BLaER1 treated with 17β-estradiol and CSF1 and Interleukin-3, amounts not matched to agents 10 nM and 100 nM (cell line): ENCODE data around the gene ABLIM2.
A peak's percentile ranks its signal among the peaks of the same experiment; 100 is the strongest.

ENCODE experiments used
- H3K27ac ChIP-seq, 11 experiments: shearing (Covaris generic); formaldehyde crosslinking; 2 replicates each; pipeline ENCODE4 v1.8.1; 2022
- H3K27me3 ChIP-seq, 11 experiments: shearing (Covaris generic); formaldehyde crosslinking; 2 replicates each; pipeline ENCODE4 v1.8.1; 2022
- H3K36me3 ChIP-seq, 11 experiments: shearing (Covaris generic); formaldehyde crosslinking; 2 replicates each; pipeline ENCODE4 v1.8.1; 2022
- H3K4me1 ChIP-seq, 10 experiments: shearing (Covaris generic); formaldehyde crosslinking; 2 replicates each; pipeline ENCODE4 v1.8.1; 2022
- H3K4me2 ChIP-seq, 11 experiments: shearing (Covaris generic); formaldehyde crosslinking; 2 replicates each; pipeline ENCODE4 v1.8.1; 2022
- H3K4me3 ChIP-seq, 10 experiments: shearing (Covaris generic); formaldehyde crosslinking; 2 replicates each; pipeline ENCODE4 v1.8.1; 2022
- H3K9ac ChIP-seq, 11 experiments: shearing (Covaris generic); formaldehyde crosslinking; 2 replicates each; pipeline ENCODE4 v1.8.1; 2022
- H3K9me3 ChIP-seq, 11 experiments: shearing (Covaris generic); formaldehyde crosslinking; replicated peaks in 1 of 11; 2 replicates each; pipeline ENCODE4 v1.8.1; 2022
- H4K20me1 ChIP-seq, 11 experiments: shearing (Covaris generic); formaldehyde crosslinking; 2 replicates each; pipeline ENCODE4 v1.8.1; 2022
- Cebpa-rat ChIP-seq, 11 experiments: shearing (Covaris generic); IDR thresholded peaks; 2 replicates each; pipeline ENCODE4 v1.8.1; 2022

The ABLIM2 gene

DNA sequence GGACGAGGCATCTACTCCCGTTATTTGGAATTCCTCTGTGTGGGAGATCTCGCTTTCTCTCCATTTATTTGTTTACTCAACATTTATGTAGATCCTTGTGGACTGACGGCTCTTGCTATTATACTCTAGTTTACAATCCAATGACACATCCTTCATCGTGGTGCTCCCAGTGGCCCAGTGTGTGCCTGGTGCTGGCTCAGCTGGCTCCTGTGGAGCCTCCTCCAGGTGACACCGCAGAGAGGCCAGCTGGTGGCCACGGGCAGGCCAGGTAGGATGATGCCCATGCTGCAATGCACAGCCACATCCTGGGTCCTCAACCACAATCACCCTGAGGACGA, 134.9 kb downstream of the ABLIM2 start:
- Histone ChIP-seq H3K36me3 (no peaks in the 10 kb centered on the region), H3K27me3 (peaks cover 0 to 6% (median 0%) of the 10 kb centered on the region in 11 experiments; a peak in 3 of 22 replicates), H3K4me1 (peaks cover 10 to 31% (median 16%) of the 10 kb centered on the region in 10 experiments; a peak in 18 of 20 replicates), H3K9ac (no peak overlapping the region), H3K27ac (no peak overlapping the region), H3K4me2 (peak overlapping the region in 1 of 11 experiments; percentile 10; a peak in 1 of 22 replicates), H3K9me3 (no peaks in the 10 kb centered on the region), H4K20me1 (peaks cover 0 to 61% (median 4%) of the 10 kb centered on the region in 11 experiments; a peak in 10 of 22 replicates), H3K4me3 (no peak overlapping the region)
- TF ChIP-seq Cebpa-rat (IDR thresholded peaks at IDR 0.05), result no peak

DNA sequence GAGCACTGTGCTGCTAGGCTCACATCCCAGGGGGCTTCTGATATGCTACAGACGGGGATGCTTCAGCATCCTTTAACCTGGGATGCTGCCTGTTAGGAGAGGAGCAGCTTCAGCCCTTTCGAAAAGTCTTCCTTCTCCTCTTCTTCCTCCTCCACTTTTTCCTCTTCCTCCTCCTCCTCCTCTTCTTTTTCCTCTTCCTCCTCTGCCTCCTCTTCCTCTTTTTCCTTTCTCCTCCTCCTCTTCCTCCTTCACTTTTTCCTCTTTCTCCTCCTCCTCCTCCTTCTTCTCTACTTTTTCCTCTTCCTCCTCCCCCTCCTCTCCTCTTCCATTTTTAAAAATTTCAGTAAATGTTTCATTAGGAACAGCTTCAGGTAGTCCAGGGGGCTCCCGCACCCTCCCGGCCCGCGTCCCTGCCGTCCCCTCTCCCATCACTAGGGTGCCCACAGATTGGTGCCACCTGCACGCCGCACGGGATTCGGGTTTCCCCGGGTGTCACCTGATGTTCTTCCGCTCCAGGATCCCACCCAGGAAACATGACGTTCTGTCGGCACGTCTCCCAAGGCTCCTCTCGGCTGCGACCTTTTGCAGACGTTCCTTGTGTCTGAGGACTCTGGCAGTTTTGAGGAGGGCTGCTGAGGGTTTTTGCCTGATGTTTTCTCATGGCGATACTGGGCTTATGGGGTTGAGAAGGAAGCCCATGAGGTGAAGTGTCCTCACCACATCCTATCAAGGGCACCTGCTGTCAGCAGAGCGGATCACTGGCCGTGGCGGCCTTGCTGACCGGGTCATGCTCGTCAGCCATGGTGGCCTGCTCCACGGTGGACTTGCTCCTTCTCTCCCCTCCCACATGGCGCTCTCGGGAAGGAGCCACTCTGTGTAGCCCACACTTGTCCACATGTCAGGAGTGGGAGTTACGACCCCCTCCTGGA, 135.6 kb downstream of the ABLIM2 start:
- peaks cover 0 to 59% (median 4%) of the 10 kb centered on the region in 11 experiments; a peak in 10 of 22 replicates for H4K20me1 ChIP-seq
- H3K27me3 ChIP-seq, result peaks cover 0 to 6% (median 0%) of the 10 kb centered on the region in 11 experiments; a peak in 2 of 22 replicates
- H3K36me3 ChIP-seq, result no peaks in the 10 kb centered on the region
- H3K4me1 ChIP-seq, result peaks cover 10 to 28% (median 16%) of the 10 kb centered on the region in 10 experiments; a peak in 18 of 20 replicates
- H3K9me3 ChIP-seq, result no peaks in the 10 kb centered on the region
- H3K9ac ChIP-seq, result no peak overlapping the region
- no peak for TF ChIP-seq Cebpa-rat (IDR thresholded peaks at IDR 0.05)
- 0 out of 22 replicates have a peak overlapping the region, but pooled peaks of 1 of the 11 experiments have one; percentile 5 for H3K4me2 ChIP-seq
- H3K4me3 ChIP-seq, result no peak overlapping the region
- no peak overlapping the region for H3K27ac ChIP-seq

DNA sequence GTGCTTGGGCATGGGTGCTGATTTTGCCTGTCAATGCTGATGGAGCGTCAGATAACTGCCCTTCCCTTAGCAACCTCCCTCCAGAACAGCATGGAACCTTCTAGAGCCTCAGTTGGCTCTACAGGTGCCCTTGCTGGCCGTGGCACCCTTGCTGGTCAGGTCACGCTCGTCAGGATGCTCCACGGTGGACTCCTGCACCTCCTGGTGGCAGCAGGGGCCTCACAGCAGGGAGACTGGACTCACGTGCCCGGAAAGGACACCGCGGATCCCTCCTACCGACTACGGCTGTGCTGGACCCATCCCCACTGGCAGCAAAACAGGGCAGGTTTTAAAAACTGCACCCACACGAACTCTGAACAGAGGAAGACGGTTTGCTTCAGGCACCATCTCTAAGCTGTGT, 136.8 kb downstream of the ABLIM2 start:
- H3K27me3 ChIP-seq, result peaks cover 0 to 6% (median 0%) of the 10 kb centered on the region in 11 experiments; a peak in 1 of 22 replicates
- H3K36me3 ChIP-seq, result no peaks in the 10 kb centered on the region
- H3K4me2 ChIP-seq, result no peak overlapping the region

DNA sequence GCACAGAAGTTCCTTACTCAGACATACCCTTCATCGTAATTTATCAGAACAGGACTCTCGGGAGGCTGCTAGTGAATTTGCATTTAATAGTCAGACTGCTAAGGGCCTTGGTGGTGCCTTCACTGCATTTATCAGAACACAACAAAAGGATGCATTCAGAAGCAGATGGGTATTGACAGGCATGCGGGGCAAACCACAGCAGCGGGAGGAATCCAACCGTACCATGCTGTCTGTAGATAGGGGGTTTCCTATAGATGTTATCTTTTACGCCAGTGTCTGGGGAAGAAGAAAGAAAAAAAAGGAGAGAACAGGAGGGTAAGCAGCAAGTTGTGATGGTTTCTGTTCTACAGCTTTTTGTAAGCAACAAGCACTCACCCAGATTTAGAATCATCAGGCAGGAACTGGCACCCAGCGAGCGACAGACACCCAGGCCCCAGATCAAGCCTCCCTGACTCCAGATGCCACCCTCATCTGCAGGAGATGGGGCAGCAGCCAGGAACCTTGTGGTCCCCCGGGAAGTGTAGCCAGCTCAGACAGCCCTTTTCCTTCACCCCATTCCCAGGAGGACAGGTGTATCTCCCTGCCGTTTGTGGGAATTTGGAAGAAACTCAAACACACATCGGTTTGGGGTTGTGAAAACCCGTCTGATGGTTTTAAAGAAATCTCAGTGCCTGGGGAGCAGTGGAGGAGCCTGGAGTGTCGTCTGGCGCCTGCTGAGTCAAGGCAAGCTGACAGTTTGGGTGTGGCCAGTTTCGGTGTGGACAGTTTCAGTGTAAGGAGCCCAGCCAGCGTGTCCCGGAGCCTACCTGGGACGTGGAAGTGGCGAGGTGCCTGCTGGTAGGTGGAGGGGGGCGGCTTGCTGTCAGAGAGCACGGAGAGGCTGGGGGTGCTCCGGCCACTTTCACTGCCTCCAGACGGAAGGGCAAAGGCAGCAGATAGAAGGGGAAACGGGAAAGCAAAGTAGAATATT, 138.9 kb downstream of the ABLIM2 start:
- no peak overlapping the region for H3K27ac ChIP-seq
- H3K4me2 ChIP-seq, result peak overlapping the region; percentile 22 to 63 (median 54); a peak in 20 of 22 replicates
- peaks cover 10 to 42% (median 26%) of the 10 kb centered on the region in 10 experiments; a peak in 18 of 20 replicates for H3K4me1 ChIP-seq
- H3K9me3 ChIP-seq, result no peaks in the 10 kb centered on the region
- TF ChIP-seq Cebpa-rat (IDR thresholded peaks at IDR 0.05), result no peak
- H3K9ac ChIP-seq, result no peak overlapping the region; a peak in 1 of 22 replicates
- no peak overlapping the region for H3K4me3 ChIP-seq
- peaks cover 0 to 33% (median 0%) of the 10 kb centered on the region in 11 experiments; a peak in 6 of 22 replicates for H4K20me1 ChIP-seq
- no peaks in the 10 kb centered on the region for H3K36me3 ChIP-seq
- H3K27me3 ChIP-seq, result peaks cover 0 to 6% (median 0%) of the 10 kb centered on the region in 11 experiments; a peak in 1 of 22 replicates

More for the DNA sequence above, 136.8 kb downstream of the ABLIM2 start:
- Histone ChIP-seq H3K27ac (no peak overlapping the region), H3K9ac (no peak overlapping the region), H3K4me3 (no peak overlapping the region), H3K4me1 (peaks cover 10 to 28% (median 16%) of the 10 kb centered on the region in 10 experiments; a peak in 18 of 20 replicates), H3K9me3 (no peaks in the 10 kb centered on the region), H4K20me1 (peaks cover 0 to 47% (median 0%) of the 10 kb centered on the region in 11 experiments; a peak in 8 of 22 replicates)
- TF ChIP-seq Cebpa-rat (IDR thresholded peaks at IDR 0.05), result no peak

DNA sequence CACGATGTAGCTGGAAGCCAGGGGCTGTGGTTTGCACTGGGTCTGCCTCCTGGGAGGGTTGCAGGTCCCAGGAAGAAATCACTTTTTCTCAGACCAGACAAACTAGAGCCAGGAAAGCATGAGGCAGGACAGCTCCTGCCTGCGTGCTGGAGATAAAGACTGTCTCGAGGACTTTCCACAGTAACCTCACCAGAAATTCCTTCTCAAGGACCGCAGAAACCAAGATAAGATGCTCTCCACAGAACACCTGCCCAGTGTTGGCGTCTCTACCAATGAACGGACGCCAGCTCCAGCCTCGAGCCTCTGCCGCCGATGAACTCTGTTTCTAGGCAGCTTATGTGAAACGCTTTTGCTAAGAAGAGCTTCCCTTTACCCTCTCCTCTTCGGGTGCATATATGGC, 142.1 kb downstream of the ABLIM2 start:
- no peak for TF ChIP-seq Cebpa-rat (IDR thresholded peaks at IDR 0.05)
- 0 out of 22 replicates have a peak overlapping the region, but pooled peaks of 1 of the 11 experiments have one; percentile 12 for H3K4me2 ChIP-seq
- no peaks in the 10 kb centered on the region for H3K36me3 ChIP-seq
- no peak overlapping the region for H3K4me3 ChIP-seq
- H4K20me1 ChIP-seq, result peaks cover 0 to 13% (median 0%) of the 10 kb centered on the region in 11 experiments; a peak in 2 of 22 replicates
- H3K27me3 ChIP-seq, result no peaks in the 10 kb centered on the region
- no peak overlapping the region for H3K27ac ChIP-seq
- H3K4me1 ChIP-seq, result peaks cover 10 to 34% (median 25%) of the 10 kb centered on the region in 10 experiments; a peak in 18 of 20 replicates
- no peaks in the 10 kb centered on the region for H3K9me3 ChIP-seq
- H3K9ac ChIP-seq, result no peak overlapping the region

DNA sequence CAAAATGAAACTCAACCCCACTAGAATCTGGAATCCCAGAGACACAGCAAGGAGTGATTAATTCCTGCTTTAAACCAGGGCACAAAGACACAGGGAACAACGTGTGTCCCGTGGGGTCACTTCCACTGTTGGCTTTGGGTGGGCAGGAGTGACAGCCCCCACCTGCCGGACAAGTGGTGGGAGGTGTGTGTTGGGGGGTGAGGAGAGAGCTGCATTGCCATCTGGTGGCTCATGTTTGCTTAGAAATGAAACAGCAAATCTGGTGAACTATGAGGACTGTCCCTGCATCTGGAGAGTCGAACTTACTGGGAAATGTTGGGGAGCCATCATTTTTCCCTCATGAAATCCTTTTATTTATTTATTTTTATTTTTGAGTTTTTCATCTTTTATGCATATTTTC, 143.1 kb downstream of the ABLIM2 start:
- Histone ChIP-seq H3K4me2 (peak overlapping the region; percentile 61 to 78 (median 68)), H3K4me3 (peak overlapping the region in 4 of 10 experiments; percentile 24 to 42 (median 36); a peak in 6 of 20 replicates), H3K27me3 (no peaks in the 10 kb centered on the region), H3K9ac (peak overlapping the region in 6 of 11 experiments; percentile 7 to 53 (median 42); a peak in 8 of 22 replicates), H3K36me3 (no peaks in the 10 kb centered on the region), H3K4me1 (peaks cover 10 to 42% (median 35%) of the 10 kb centered on the region in 10 experiments; a peak in 18 of 20 replicates), H4K20me1 (peaks cover 0 to 9% (median 0%) of the 10 kb centered on the region in 11 experiments; a peak in 2 of 22 replicates), H3K9me3 (no peaks in the 10 kb centered on the region), H3K27ac (no peak overlapping the region)
- no peak for TF ChIP-seq Cebpa-rat (IDR thresholded peaks at IDR 0.05)

DNA sequence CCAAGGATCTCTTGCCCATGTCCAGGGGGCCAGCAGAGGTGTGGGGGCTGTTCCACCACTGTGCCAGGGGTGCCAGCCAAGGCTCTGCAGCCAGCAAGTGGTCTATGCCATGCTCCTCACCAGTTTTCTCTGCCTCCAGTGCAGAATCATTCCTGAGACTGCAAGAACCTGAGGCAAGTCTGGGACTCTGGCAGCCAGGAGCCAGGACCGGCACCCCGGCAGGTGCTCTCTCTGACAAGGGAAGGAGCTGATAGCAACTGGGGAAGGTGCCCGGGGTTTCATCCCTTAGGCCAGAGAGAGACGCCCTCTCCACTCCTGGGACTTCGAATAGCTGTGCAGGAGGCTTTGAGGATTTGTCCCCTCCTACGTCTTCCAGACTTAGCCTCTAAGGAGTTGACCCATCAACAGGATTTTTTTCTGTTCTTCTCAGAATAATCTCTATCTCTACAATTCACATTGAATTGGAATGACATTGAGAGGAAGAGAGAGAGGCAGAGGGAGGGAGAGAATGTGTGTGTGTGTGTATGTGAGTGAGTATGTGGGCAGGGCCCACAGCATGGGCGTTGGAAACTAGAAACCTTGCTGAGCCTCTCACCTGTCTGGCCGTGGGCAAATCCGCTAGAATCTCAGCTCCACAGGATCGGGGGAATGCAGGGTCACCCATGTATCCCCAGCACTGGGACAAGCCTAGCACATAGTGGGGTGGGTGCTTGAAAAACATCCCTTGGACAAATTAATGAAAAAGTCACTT, 144.5 kb downstream of the ABLIM2 start:
- Histone ChIP-seq H3K4me2 (peak overlapping the region in 2 of 11 experiments; percentile 72 to 78; a peak in 2 of 22 replicates), H3K4me1 (peaks cover 0 to 42% (median 35%) of the 10 kb centered on the region in 10 experiments; a peak in 17 of 20 replicates), H4K20me1 (no peaks in the 10 kb centered on the region), H3K9ac (no peak overlapping the region), H3K9me3 (no peaks in the 10 kb centered on the region), H3K27me3 (no peaks in the 10 kb centered on the region), H3K27ac (no peak overlapping the region), H3K4me3 (no peak overlapping the region), H3K36me3 (no peaks in the 10 kb centered on the region)
- no peak for TF ChIP-seq Cebpa-rat (IDR thresholded peaks at IDR 0.05)

DNA sequence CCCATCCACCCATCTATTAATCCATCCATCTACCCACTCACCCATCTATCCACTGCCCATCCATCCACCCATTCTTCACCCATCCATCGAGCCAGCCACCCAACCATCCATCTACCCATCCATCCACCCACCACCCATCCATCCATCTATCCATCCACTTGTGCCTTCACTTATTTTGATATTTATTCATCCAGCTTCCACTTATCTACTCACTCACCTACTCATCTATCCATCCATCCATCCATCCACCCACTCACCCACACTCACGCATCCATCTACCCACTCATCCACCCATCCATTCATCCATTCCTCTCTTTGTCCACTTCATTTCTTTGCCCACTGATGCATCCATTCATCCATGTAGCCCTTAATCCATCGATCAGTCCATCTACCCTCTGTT, 146.1 kb downstream of the ABLIM2 start:
- Histone ChIP-seq H4K20me1 (no peaks in the 10 kb centered on the region; a peak in 1 of 22 replicates), H3K9ac (no peak overlapping the region), H3K4me1 (peaks cover 0 to 44% (median 39%) of the 10 kb centered on the region in 10 experiments; a peak in 17 of 20 replicates), H3K4me2 (no peak overlapping the region), H3K4me3 (no peak overlapping the region), H3K36me3 (no peaks in the 10 kb centered on the region), H3K27ac (no peak overlapping the region), H3K9me3 (no peaks in the 10 kb centered on the region), H3K27me3 (no peaks in the 10 kb centered on the region)
- no peak for TF ChIP-seq Cebpa-rat (IDR thresholded peaks at IDR 0.05)
